HepG2 (cell line): ENCODE measurements around the gene CNTROB. TPM values are rescaled to one million over a fixed set of nuclear protein-coding genes. Genes with fewer than 3 reads are reported as not detected.

Source experiments
- FOXA3 ChIP-seq: IDR thresholded peaks from 2 replicates; pipeline ENCODE4 v1.6.1; 2016; ENCODE audit warnings: missing genetic modification reagents, missing compliant biosample characterization
- HNF1A ChIP-seq, 2 experiments: sonication (generic) in 1 of 2; formaldehyde crosslinking in 1 of 2; IDR thresholded peaks; 2 replicates each; pipeline versions ENCODE4 v1.4.0 to v1.6.1; 2016 to 2020; ENCODE audit warnings: borderline replicate concordance in 1 of 2, low read depth in 1 of 2, mild to moderate bottlenecking in 1 of 2, missing genetic modification reagents in 1 of 2
- HOXA7 ChIP-seq: sonication (generic); formaldehyde crosslinking; IDR thresholded peaks from 2 replicates; pipeline ENCODE4 v1.8.1; 2022; ENCODE audit warnings: mild to moderate bottlenecking, missing genetic modification reagents, moderate library complexity
- IKZF1 ChIP-seq: fragments of 450-650 bp; IDR thresholded peaks from 2 replicates; pipeline ENCODE4 v1.7.1; 2016
- IRF2 ChIP-seq: IDR thresholded peaks from 2 replicates; pipeline ENCODE4 v1.6.1; 2018; ENCODE audit warnings: missing genetic modification reagents, missing compliant biosample characterization
- KDM2A ChIP-seq: sonication (generic); formaldehyde crosslinking; IDR thresholded peaks from 2 replicates; pipeline ENCODE4 v1.4.0; 2020; ENCODE audit warnings: low read depth, missing genetic modification reagents, borderline replicate concordance
- MED13 ChIP-seq: sonication (generic); formaldehyde crosslinking; IDR thresholded peaks from 2 replicates; pipeline ENCODE4 v1.5.0; 2020; ENCODE audit warnings: missing genetic modification reagents
- TFDP2 ChIP-seq: sonication (generic); formaldehyde crosslinking; IDR thresholded peaks from 2 replicates; pipeline ENCODE4 v1.4.0; 2020; ENCODE audit warnings: missing genetic modification reagents
- ZNF121 ChIP-seq: sonication (generic); formaldehyde crosslinking; IDR thresholded peaks from 2 replicates; pipeline ENCODE4 v1.5.0; 2020; ENCODE audit warnings: mild to moderate bottlenecking, missing genetic modification reagents
- ZNF446 ChIP-seq: sonication (generic); formaldehyde crosslinking; IDR thresholded peaks from 2 replicates; pipeline ENCODE4 v1.5.0; 2020; ENCODE audit warnings: mild to moderate bottlenecking, missing genetic modification reagents
- ZNF468 ChIP-seq: sonication (generic); formaldehyde crosslinking; IDR thresholded peaks from 2 replicates; pipeline ENCODE4 v1.8.0; 2022; ENCODE audit warnings: mild to moderate bottlenecking, moderate library complexity, missing genetic modification reagents
- ZNF557 ChIP-seq: sonication (generic); formaldehyde crosslinking; IDR thresholded peaks from 2 replicates; pipeline ENCODE4 v1.4.0; 2020; ENCODE audit warnings: missing genetic modification reagents
- ZNF687 ChIP-seq: sonication (generic); formaldehyde crosslinking; IDR thresholded peaks from 2 replicates; pipeline ENCODE4 v1.5.1; 2020; ENCODE audit warnings: mild to moderate bottlenecking, missing genetic modification reagents, moderate library complexity
- polyA plus RNA-seq, 8 experiments: library from polyadenylated mRNA; depleted of rRNA in 3 of 8; stranded (reverse) in 7 of 8; unstranded in 1 of 8; fragments of >200 nt; fragmentation: Illumina TruSeq in 4 of 8; extraction: Trizol in 4 of 8; gene quantifications; 2 replicates each; pipeline versions ENCODE4 v1.2.1 to v1.2.3, GENCODE V29; 2011 to 2016; ENCODE audit warnings: low read depth in 4 of 8, missing spikeins in 1 of 8, mixed read lengths in 1 of 8; ENCODE audit not compliant: insufficient read depth in 1 of 8
- total RNA-seq, 5 experiments: library from RNA; depleted of rRNA; stranded (reverse); fragments of >200 nt; fragmentation: Illumina TruSeq; extraction: Trizol; gene quantifications; 2 replicates each; pipeline ENCODE4 v1.2.3, GENCODE V29; 2016; ENCODE audit warnings: low read depth in 1 of 5
- TF ChIP-seq, protein P1 (sequence below): sonication (generic); formaldehyde crosslinking; IDR thresholded peaks from 2 replicates; pipeline ENCODE4 v1.4.0; 2020; ENCODE audit warnings: low read depth, missing genetic modification reagents

Gene CNTROB
- total and polyA plus RNA-seq, 2 of the 13 experiments (the other 11 are each of a cell fraction or from before 2014, with no cell fraction given), result 21.2 to 24.1 TPM

GRCh38 chr17:7932949-7933348 is 943 bp downstream of the CNTROB start (continued):
- TF ChIP-seq ZNF687 (CRISPR knock-in tag), result peak; percentile 33; the same call in 1 of the 2 replicates
- TF ChIP-seq HNF1A (IDR thresholded peaks at IDR 0.05; ENCODE audit: low read depth), result 0 out of 2 replicates have a peak, but pooled peaks have one; percentile 12
- TF ChIP-seq HNF1A (CRISPR knock-in tag; IDR thresholded peaks at IDR 0.05; ENCODE audit: borderline replicate concordance), result no peak
- no peak for TF ChIP-seq ZNF446 (CRISPR knock-in tag)
- TF ChIP-seq FOXA3 (CRISPR knock-in tag), result peak; percentile 56; the same call in 1 of the 2 replicates
- TF ChIP-seq ZNF557, result no peak
- no peak for TF ChIP-seq HOXA7 (CRISPR knock-in tag)
- TF ChIP-seq, protein P1, sequence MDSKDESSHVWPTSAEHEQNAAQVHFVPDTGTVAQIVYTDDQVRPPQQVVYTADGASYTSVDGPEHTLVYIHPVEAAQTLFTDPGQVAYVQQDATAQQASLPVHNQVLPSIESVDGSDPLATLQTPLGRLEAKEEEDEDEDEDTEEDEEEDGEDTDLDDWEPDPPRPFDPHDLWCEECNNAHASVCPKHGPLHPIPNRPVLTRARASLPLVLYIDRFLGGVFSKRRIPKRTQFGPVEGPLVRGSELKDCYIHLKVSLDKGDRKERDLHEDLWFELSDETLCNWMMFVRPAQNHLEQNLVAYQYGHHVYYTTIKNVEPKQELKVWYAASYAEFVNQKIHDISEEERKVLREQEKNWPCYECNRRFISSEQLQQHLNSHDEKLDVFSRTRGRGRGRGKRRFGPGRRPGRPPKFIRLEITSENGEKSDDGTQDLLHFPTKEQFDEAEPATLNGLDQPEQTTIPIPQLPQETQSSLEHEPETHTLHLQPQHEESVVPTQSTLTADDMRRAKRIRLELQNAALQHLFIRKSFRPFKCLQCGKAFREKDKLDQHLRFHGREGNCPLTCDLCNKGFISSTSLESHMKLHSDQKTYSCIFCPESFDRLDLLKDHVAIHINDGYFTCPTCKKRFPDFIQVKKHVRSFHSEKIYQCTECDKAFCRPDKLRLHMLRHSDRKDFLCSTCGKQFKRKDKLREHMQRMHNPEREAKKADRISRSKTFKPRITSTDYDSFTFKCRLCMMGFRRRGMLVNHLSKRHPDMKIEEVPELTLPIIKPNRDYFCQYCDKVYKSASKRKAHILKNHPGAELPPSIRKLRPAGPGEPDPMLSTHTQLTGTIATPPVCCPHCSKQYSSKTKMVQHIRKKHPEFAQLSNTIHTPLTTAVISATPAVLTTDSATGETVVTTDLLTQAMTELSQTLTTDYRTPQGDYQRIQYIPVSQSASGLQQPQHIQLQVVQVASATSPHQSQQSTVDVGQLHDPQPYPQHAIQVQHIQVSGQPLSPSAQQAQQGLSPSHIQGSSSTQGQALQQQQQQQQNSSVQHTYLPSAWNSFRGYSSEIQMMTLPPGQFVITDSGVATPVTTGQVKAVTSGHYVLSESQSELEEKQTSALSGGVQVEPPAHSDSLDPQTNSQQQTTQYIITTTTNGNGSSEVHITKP (CRISPR knock-in tag), result 0 out of 2 replicates have a peak, but pooled peaks have one; percentile 45
- TF ChIP-seq KDM2A, result 0 out of 2 replicates have a peak, but pooled peaks have one; percentile 19
- TF ChIP-seq IKZF1, result no peak
- TF ChIP-seq ZNF121 (CRISPR knock-in tag), result no peak
- TF ChIP-seq TFDP2 (CRISPR knock-in tag), result 0 out of 2 replicates have a peak, but pooled peaks have one; percentile 34
- no peak for TF ChIP-seq ZNF468
- TF ChIP-seq IRF2 (CRISPR knock-in tag), result 0 out of 2 replicates have a peak, but pooled peaks have one; percentile 15
- TF ChIP-seq MED13 (CRISPR knock-in tag), result no peak
